SU-DHL-6 (cell line): ENCODE measurements around the gene H2AZ2.

ENCODE experiments used
- CTCF ChIP-seq: fragments of 200-600 bp; sonication (generic); IDR thresholded peaks from one replicate; pipeline ENCODE4 v1.5.1; 2017; ENCODE audit warnings: antibody characterized with exemption, mild to moderate bottlenecking, low read length, moderate library complexity; ENCODE audit not compliant: insufficient read depth, poor library complexity, severe bottlenecking
- EZH2phosphoT487 ChIP-seq: fragments of 200-600 bp; sonication (generic), shearing (Covaris generic); conservative IDR thresholded peaks from 2 replicates; pipeline ENCODE4 v1.6.1; 2018; ENCODE audit warnings: mild to moderate bottlenecking, antibody characterized with exemption, low read length, moderate library complexity, mixed read lengths

GRCh38 chr7:44787041-44787440 is 60.8 kb downstream of the H2AZ2 start:
- TF ChIP-seq CTCF (no peak), EZH2phosphoT487 (no peak)
